A549 (cell line): ENCODE measurements around the gene VPS13D. TPM values are rescaled to one million over a fixed set of nuclear protein-coding genes. Genes with fewer than 3 reads are reported as not detected.

Source experiments
- ATAC-seq, 2 experiments: fragments of 200-7000 bp in 1 of 2; fragments of >200 bp in 1 of 2; cut with Nextera tagmentation in 1 of 2; cut with Tn5 transposase in 1 of 2; 3 replicates each; pipeline versions ENCODE4 v1.8.0 to v1.9.1; 2018 to 2020; ENCODE audit warnings: mild to moderate bottlenecking in 1 of 2, moderate library complexity in 1 of 2
- CTCF ChIA-PET: fragments of 300-600 bp; sonication (Branson Sonifier 250); formaldehyde crosslinking; extraction: SDS; loops from one replicate; lab custom pipeline; 2021; ENCODE audit warnings: antibody characterized with exemption, inconsistent platforms; lab: Yijun Ruan, JAX
- POLR2A ChIA-PET: fragments of 350-600 bp; formaldehyde crosslinking; extraction: SDS; loops from one replicate; lab custom pipeline; 2021; ENCODE audit warnings: antibody characterized with exemption, inconsistent platforms; lab: Yijun Ruan, JAX
- DNase-seq, 2 experiments: peaks; one replicate each; pipeline versions ENCODE4 v3.0.0 to v3.0.0-alpha.2; 2011 to 2016; ENCODE audit warnings: low read depth in 1 of 2, low spot score in 1 of 2
- FAIRE-seq: peaks from 2 replicates; lab custom pipeline; 2011; peaks lifted over from hg19 to GRCh38; lab: Jason Lieb, UNC
- H3K27ac ChIP-seq, 2 experiments: fragments of >200 bp; sonication (Bioruptor Twin); formaldehyde crosslinking; 3 replicates each; pipeline ENCODE4 v1.5.1; 2016 to 2017
- H3K4me1 ChIP-seq: fragments of >200 bp; sonication (Bioruptor Twin); formaldehyde crosslinking; 3 replicates; pipeline ENCODE4 v1.6.1; 2016
- H3K4me2 ChIP-seq: fragments of >200 bp; sonication (Bioruptor Twin); formaldehyde crosslinking; 3 replicates; pipeline ENCODE4 v1.6.1; 2016
- H3K4me3 ChIP-seq: fragments of >200 bp; sonication (Bioruptor Twin); formaldehyde crosslinking; 3 replicates; pipeline ENCODE4 v1.5.1; 2016
- H3K9me3 ChIP-seq: fragments of >200 bp; sonication (Bioruptor Twin); formaldehyde crosslinking; 3 replicates; pipeline ENCODE4 v1.6.1; 2016
- BHLHE40 ChIP-seq: IDR thresholded peaks from 2 replicates; pipeline ENCODE4 v1.6.1; 2012; ENCODE audit warnings: low read depth, low read length, inconsistent platforms
- CBX2 ChIP-seq: fragments of 200-600 bp; sonication (generic); IDR thresholded peaks from 2 replicates; pipeline ENCODE4 v1.6.1; 2016; ENCODE audit warnings: low read depth, mild to moderate bottlenecking, borderline replicate concordance
- CHD2 ChIP-seq: fragments of 150-350 bp; IDR thresholded peaks from 2 replicates; pipeline ENCODE4 v1.6.1; 2014; ENCODE audit warnings: low read length; ENCODE audit not compliant: partially characterized antibody
- CTCF ChIP-seq: fragments of >200 bp; sonication (Bioruptor Twin); formaldehyde crosslinking; IDR thresholded peaks from 3 replicates; pipeline ENCODE4 v1.5.1; 2016
- EHMT2 ChIP-seq: fragments of 200-600 bp; sonication (generic); IDR thresholded peaks from 2 replicates; pipeline ENCODE4 v1.6.1; 2016; ENCODE audit warnings: antibody characterized with exemption, low read depth, mild to moderate bottlenecking, moderate library complexity
- FOSB ChIP-seq: fragments of 250-450 bp; sonication (Bioruptor Pico); IDR thresholded peaks from 2 replicates; pipeline ENCODE4 v1.5.0; 2020; ENCODE audit warnings: mild to moderate bottlenecking, moderate library complexity
- FOXS1 ChIP-seq: fragments of 250-450 bp; sonication (Bioruptor Pico); IDR thresholded peaks from 2 replicates; pipeline ENCODE4 v1.5.0; 2020; ENCODE audit warnings: mild to moderate bottlenecking, moderate library complexity
- HEYL ChIP-seq: fragments of 250-450 bp; sonication (Bioruptor Pico); IDR thresholded peaks from 2 replicates; pipeline ENCODE4 v1.8.0; 2021; ENCODE audit warnings: mild to moderate bottlenecking, moderate library complexity
- JUN ChIP-seq, 2 experiments: fragments of >200 bp; sonication (Bioruptor Twin); formaldehyde crosslinking; IDR thresholded peaks; 2 replicates in 1 of 2; 3 replicates in 1 of 2; pipeline ENCODE4 v1.6.1; 2016 to 2017
- NR3C1 ChIP-seq: fragments of >200 bp; sonication (Bioruptor Twin); formaldehyde crosslinking; IDR thresholded peaks from 3 replicates; pipeline ENCODE4 v1.6.1; 2017
- RAD21 ChIP-seq, 2 experiments: fragments of >200 bp in 1 of 2; sonication (Bioruptor Twin) in 1 of 2; formaldehyde crosslinking in 1 of 2; IDR thresholded peaks in 1 of 2; conservative IDR thresholded peaks in 1 of 2; 2 replicates in 1 of 2; 3 replicates in 1 of 2; pipeline ENCODE4 v1.6.1; 2012 to 2018; ENCODE audit warnings: inconsistent platforms in 1 of 2
- RNF2 ChIP-seq: fragments of 200-600 bp; sonication (generic); IDR thresholded peaks from 2 replicates; pipeline ENCODE4 v1.6.1; 2016; ENCODE audit warnings: low read depth, mild to moderate bottlenecking, antibody characterized with exemption, moderate library complexity, borderline replicate concordance
- SREBF2 ChIP-seq: fragments of 450-650 bp; IDR thresholded peaks from 2 replicates; pipeline ENCODE4 v1.6.1; 2014; ENCODE audit warnings: mild to moderate bottlenecking, moderate library complexity
- TP53 ChIP-seq: fragments of 250-450 bp; sonication (Bioruptor Pico); IDR thresholded peaks from 2 replicates; pipeline ENCODE4 v1.5.0; 2021; ENCODE audit warnings: mild to moderate bottlenecking, moderate library complexity
- USF2 ChIP-seq: fragments of 450-650 bp; IDR thresholded peaks from 2 replicates; pipeline ENCODE4 v1.6.1; 2014; ENCODE audit warnings: antibody characterized with exemption
- ZC3H11A ChIP-seq: fragments of 450-650 bp; IDR thresholded peaks from 2 replicates; pipeline ENCODE4 v1.6.1; 2014; ENCODE audit warnings: antibody characterized with exemption, mild to moderate bottlenecking
- ZFP36 ChIP-seq: fragments of 450-650 bp; IDR thresholded peaks from 2 replicates; pipeline ENCODE4 v1.6.1; 2014; ENCODE audit warnings: borderline replicate concordance; ENCODE audit not compliant: partially characterized antibody
- ZNF302 ChIP-seq: fragments of 250-450 bp; sonication (Bioruptor Pico); IDR thresholded peaks from 2 replicates; pipeline ENCODE4 v1.9.0; 2021; ENCODE audit warnings: inconsistent platforms, mild to moderate bottlenecking, moderate library complexity
- ZSCAN20 ChIP-seq: fragments of 250-450 bp; sonication (Bioruptor Pico); IDR thresholded peaks from 2 replicates; pipeline ENCODE4 v1.8.0; 2022; ENCODE audit warnings: mild to moderate bottlenecking, moderate library complexity
- WGBS: methylation state at CpG from one replicate; pipeline ENCODE4 v1.1.6; 2017; ENCODE audit errors: missing lambda C conversion rate; 5-methylcytosine and 5-hydroxymethylcytosine counted together
- polyA plus RNA-seq, 4 experiments: library from polyadenylated mRNA; depleted of rRNA in 3 of 4; stranded (reverse); fragments of >200 nt; fragmentation: RNase III in 1 of 4; extraction: RNeasy Plus Mini Kit Qiagen cat#74134 plus additional on column Dnase treatment in 1 of 4; gene quantifications; 2 replicates in 3 of 4; 3 replicates in 1 of 4; pipeline ENCODE4 v1.2.3, GENCODE V29; 2011 to 2017

Gene VPS13D
- polyA plus RNA-seq, 2 of the 4 experiments (the other 2 are of a cell fraction), result 5.4 to 15.9 TPM

- Histone ChIP-seq H3K27ac (peak overlapping the region in 1 of 2 experiments; percentile 55; a peak in 3 of 6 replicates), H3K4me3 (no peak overlapping the region), H3K4me1 (peaks cover 28% of the 10 kb centered on the region), H3K9me3 (peaks cover 6% of the 10 kb centered on the region; the same call in 1 of the 3 replicates), H3K4me2 (no peak overlapping the region)
- ATAC-seq (no peak), DNase-seq (no peak), FAIRE-seq (no peak)
- WGBS, result 94% methylated on average over 12 of the region's 12 CpGs
- POLR2A ChIA-PET, result no interaction called here
- no peak for TF ChIP-seq BHLHE40
- TF ChIP-seq FOXS1 (CRISPR knock-in tag), result no peak
- no peak for TF ChIP-seq CHD2
- no peak for TF ChIP-seq JUN (IDR thresholded peaks at IDR 0.05)
- no peak for TF ChIP-seq CTCF
- no peak for TF ChIP-seq NR3C1
- no peak for TF ChIP-seq ZNF302
- no peak for TF ChIP-seq RNF2
- CTCF ChIA-PET, result interaction anchor here (0.5 to 1.8 kb wide), 2 partner anchors 9 to 184 kb away, joined by 3 to 4 read pairs; no protein-coding TSS in a partner anchor
Measured at GRCh38 chr1:12472798-12473551, 243.1 kb downstream of the VPS13D start.

GRCh38 chr1:12473596-12474362 is 243.9 kb downstream of the VPS13D start:
- WGBS, result 95% methylated on average over 10 of the region's 11 CpGs
- no peak for ATAC-seq
- Histone ChIP-seq H3K27ac (no peak overlapping the region), H3K4me1 (peaks cover 35% of the 10 kb centered on the region), H3K4me2 (no peak overlapping the region), H3K4me3 (no peak overlapping the region), H3K9me3 (peaks cover 6% of the 10 kb centered on the region; the same call in 1 of the 3 replicates)
- TF ChIP-seq ZSCAN20 (CRISPR knock-in tag), result no peak
- no peak for TF ChIP-seq TP53 (CRISPR knock-in tag)
- TF ChIP-seq FOSB, result no peak
- no peak for TF ChIP-seq CBX2
- TF ChIP-seq ZFP36, result no peak
- TF ChIP-seq BHLHE40, result no peak
- no peak for TF ChIP-seq ZC3H11A
- no peak for TF ChIP-seq EHMT2
- no peak for TF ChIP-seq SREBF2
- no peak for TF ChIP-seq HEYL
- no peak for TF ChIP-seq USF2
- TF ChIP-seq RAD21 (conservative IDR thresholded peaks at IDR 0.05 in 1 of 2, IDR thresholded peaks at IDR 0.05 in 1 of 2), result no peak
- FAIRE-seq, result no peak
- CTCF ChIA-PET, result interaction anchor here (0.5 to 1.7 kb wide), 2 partner anchors 13 to 183 kb away, joined by 3 to 4 read pairs; no protein-coding TSS in a partner anchor
- DNase-seq, result peak in 1 of 2 experiments; percentile 44
- POLR2A ChIA-PET, result no interaction called here
